Activated CD4-positive, alpha-beta memory T cell treated with anti-CD3 and anti-CD28 coated beads, Interleukin-2, amount 10 ng/mL, durations not matched to agents 7 days and 5 days (primary cell): ENCODE results near the gene ADAMTS17. TPM values are rescaled to one million over a fixed set of nuclear protein-coding genes. Genes with fewer than 3 reads are reported as not detected.

Source experiments
- CTCF ChIA-PET: fragments of 350-600 bp; sonication (Branson Sonifier 250); formaldehyde crosslinking; loops from one replicate; lab custom pipeline; 2021; ENCODE audit warnings: antibody characterized with exemption, inconsistent platforms; lab: Charles Lee
- POLR2A ChIA-PET: fragments of 350-600 bp; sonication (Branson Sonifier 250); formaldehyde crosslinking; loops from one replicate; lab custom pipeline; 2021; ENCODE audit warnings: antibody characterized with exemption; lab: Charles Lee
- DNase-seq: peaks from one replicate; pipeline ENCODE4 v3.0.0-alpha.2; 2020
- H3K27ac Mint-ChIP-seq: one replicate; pipeline ENCODE4 v1.8.0; 2021; ENCODE audit warnings: mild to moderate bottlenecking, mixed read lengths
- H3K27me3 Mint-ChIP-seq: one replicate; pipeline ENCODE4 v1.8.0; 2021; ENCODE audit warnings: mixed read lengths
- H3K36me3 Mint-ChIP-seq: one replicate; pipeline ENCODE4 v1.8.0; 2021; ENCODE audit warnings: low read depth, mixed read lengths
- H3K4me1 Mint-ChIP-seq: one replicate; pipeline ENCODE4 v1.8.0; 2021; ENCODE audit warnings: mixed read lengths
- H3K4me3 Mint-ChIP-seq: one replicate; pipeline ENCODE4 v1.8.0; 2021; ENCODE audit warnings: mild to moderate bottlenecking, mixed read lengths
- H3K9me3 Mint-ChIP-seq: one replicate; pipeline ENCODE4 v1.8.0; 2021; ENCODE audit warnings: mixed read lengths
- total RNA-seq, 2 experiments: library from RNA; stranded (reverse); gene quantifications; one replicate each; pipeline ENCODE4 v1.2.3, GENCODE V29; 2021

Gene ADAMTS17
- total RNA-seq, 2 experiments from 2014 or later = 0.38 to 0.68 TPM

- POLR2A ChIA-PET = no interaction called here
- DNase-seq = no peak
- Mint-ChIP-seq H3K9me3 (peaks cover 3% of the 10 kb centered on the region), H3K27me3 (no peaks in the 10 kb centered on the region), H3K36me3 (no peaks in the 10 kb centered on the region), H3K4me3 (no peak overlapping the region), H3K27ac (no peak overlapping the region), H3K4me1 (peaks cover 9% of the 10 kb centered on the region)
- CTCF ChIA-PET = no interaction called here
These were observed 299.2 kb downstream of the ADAMTS17 start for GRCh38 chr15:100042558-100042957.

GRCh38 chr15:100041127-100041828, 300.5 kb downstream of the ADAMTS17 start:
- peaks cover 9% of the 10 kb centered on the region for H3K4me1 Mint-ChIP-seq
- no peaks in the 10 kb centered on the region for H3K27me3 Mint-ChIP-seq
- H3K27ac Mint-ChIP-seq = no peak overlapping the region
- ChIA-PET CTCF (no interaction called here), POLR2A (no interaction called here)
- H3K36me3 Mint-ChIP-seq = no peaks in the 10 kb centered on the region
- no peak for DNase-seq
- H3K4me3 Mint-ChIP-seq = no peak overlapping the region
- no peaks in the 10 kb centered on the region for H3K9me3 Mint-ChIP-seq

GRCh38 chr15:100039994-100040393, 301.8 kb downstream of the ADAMTS17 start:
- no peak for DNase-seq
- Mint-ChIP-seq H3K9me3 (no peaks in the 10 kb centered on the region), H3K4me3 (no peak overlapping the region), H3K27ac (no peak overlapping the region), H3K4me1 (peaks cover 9% of the 10 kb centered on the region), H3K27me3 (no peaks in the 10 kb centered on the region), H3K36me3 (no peaks in the 10 kb centered on the region)
- CTCF ChIA-PET = no interaction called here
- POLR2A ChIA-PET = no interaction called here

- no peak for DNase-seq
- no peak overlapping the region for H3K27ac Mint-ChIP-seq
- no peaks in the 10 kb centered on the region for H3K9me3 Mint-ChIP-seq
- ChIA-PET POLR2A (no interaction called here), CTCF (no interaction called here)
- peaks cover 6% of the 10 kb centered on the region for H3K4me1 Mint-ChIP-seq
- H3K4me3 Mint-ChIP-seq = no peak overlapping the region
- H3K36me3 Mint-ChIP-seq = no peaks in the 10 kb centered on the region
- H3K27me3 Mint-ChIP-seq = no peaks in the 10 kb centered on the region
These were observed 303.0 kb downstream of the ADAMTS17 start for GRCh38 chr15:100038736-100039135.

- H3K27ac Mint-ChIP-seq = no peak overlapping the region
- no peak overlapping the region for H3K4me3 Mint-ChIP-seq
- peaks cover under 1% of the 10 kb centered on the region for H3K4me1 Mint-ChIP-seq
These were observed 303.9 kb downstream of the ADAMTS17 start for GRCh38 chr15:100037901-100038300.

GRCh38 chr15:100036015-100036414, 305.8 kb downstream of the ADAMTS17 start:
- Mint-ChIP-seq H3K4me1 (no peaks in the 10 kb centered on the region), H3K36me3 (no peaks in the 10 kb centered on the region), H3K4me3 (no peak overlapping the region), H3K27ac (no peak overlapping the region), H3K27me3 (no peaks in the 10 kb centered on the region), H3K9me3 (no peaks in the 10 kb centered on the region)
- ChIA-PET POLR2A (no interaction called here), CTCF (no interaction called here)
- DNase-seq = no peak

More at GRCh38 chr15:100037901-100038300, 303.9 kb downstream of the ADAMTS17 start:
- POLR2A ChIA-PET = no interaction called here
- Mint-ChIP-seq H3K9me3 (no peaks in the 10 kb centered on the region), H3K36me3 (no peaks in the 10 kb centered on the region), H3K27me3 (no peaks in the 10 kb centered on the region)
- CTCF ChIA-PET = no interaction called here
- DNase-seq = no peak

GRCh38 chr15:100034191-100034590, 307.6 kb downstream of the ADAMTS17 start:
- no peaks in the 10 kb centered on the region for H3K9me3 Mint-ChIP-seq
- no peak overlapping the region for H3K27ac Mint-ChIP-seq
- no peak overlapping the region for H3K4me3 Mint-ChIP-seq
- H3K27me3 Mint-ChIP-seq = no peaks in the 10 kb centered on the region
- H3K4me1 Mint-ChIP-seq = no peaks in the 10 kb centered on the region
- no peak for DNase-seq
- H3K36me3 Mint-ChIP-seq = no peaks in the 10 kb centered on the region
- ChIA-PET POLR2A (no interaction called here), CTCF (no interaction called here)

GRCh38 chr15:100033140-100033857, 308.5 kb downstream of the ADAMTS17 start:
- Mint-ChIP-seq H3K9me3 (peaks cover 8% of the 10 kb centered on the region), H3K36me3 (no peaks in the 10 kb centered on the region), H3K4me1 (no peaks in the 10 kb centered on the region), H3K4me3 (no peak overlapping the region), H3K27me3 (no peaks in the 10 kb centered on the region), H3K27ac (no peak overlapping the region)
- CTCF ChIA-PET = no interaction called here
- DNase-seq = no peak
- POLR2A ChIA-PET = no interaction called here

GRCh38 chr15:100032358-100033085, 309.3 kb downstream of the ADAMTS17 start:
- POLR2A ChIA-PET = no interaction called here
- H3K4me1 Mint-ChIP-seq = no peaks in the 10 kb centered on the region
- no peaks in the 10 kb centered on the region for H3K36me3 Mint-ChIP-seq
- no peak overlapping the region for H3K4me3 Mint-ChIP-seq
- peaks cover 14% of the 10 kb centered on the region for H3K9me3 Mint-ChIP-seq
- CTCF ChIA-PET = interaction anchor here (0.5 kb wide), 1 partner anchor 179 kb away, joined by 4 read pairs; no protein-coding TSS in a partner anchor
- DNase-seq = no peak
- no peaks in the 10 kb centered on the region for H3K27me3 Mint-ChIP-seq
- no peak overlapping the region for H3K27ac Mint-ChIP-seq

- peaks cover 19% of the 10 kb centered on the region for H3K9me3 Mint-ChIP-seq
- no peaks in the 10 kb centered on the region for H3K36me3 Mint-ChIP-seq
- H3K27me3 Mint-ChIP-seq = no peaks in the 10 kb centered on the region
- no peaks in the 10 kb centered on the region for H3K4me1 Mint-ChIP-seq
- H3K4me3 Mint-ChIP-seq = no peak overlapping the region
- no peak for DNase-seq
- CTCF ChIA-PET = interaction anchor here (0.5 kb wide), 1 partner anchor 180 kb away, joined by 4 read pairs; no protein-coding TSS in a partner anchor
- POLR2A ChIA-PET = no interaction called here
- no peak overlapping the region for H3K27ac Mint-ChIP-seq
These were observed 310.0 kb downstream of the ADAMTS17 start for GRCh38 chr15:100031665-100032357.

GRCh38 chr15:100030586-100031229, 311.1 kb downstream of the ADAMTS17 start:
- Mint-ChIP-seq H3K27ac (no peak overlapping the region), H3K27me3 (no peaks in the 10 kb centered on the region), H3K9me3 (peaks cover 21% of the 10 kb centered on the region), H3K36me3 (no peaks in the 10 kb centered on the region), H3K4me1 (no peaks in the 10 kb centered on the region), H3K4me3 (no peak overlapping the region)
- CTCF ChIA-PET = no interaction called here
- no peak for DNase-seq
- POLR2A ChIA-PET = no interaction called here

GRCh38 chr15:100029868-100030479, 311.8 kb downstream of the ADAMTS17 start:
- H3K27ac Mint-ChIP-seq = no peak overlapping the region
- no peaks in the 10 kb centered on the region for H3K36me3 Mint-ChIP-seq
- DNase-seq = no peak
- POLR2A ChIA-PET = no interaction called here
- H3K9me3 Mint-ChIP-seq = peaks cover 21% of the 10 kb centered on the region
- CTCF ChIA-PET = no interaction called here
- no peaks in the 10 kb centered on the region for H3K4me1 Mint-ChIP-seq
- no peaks in the 10 kb centered on the region for H3K27me3 Mint-ChIP-seq
- H3K4me3 Mint-ChIP-seq = no peak overlapping the region
